Tibial nerve (tissue), 4 donors: ENCODE measurements around the gene TTC27.

ENCODE experiments used
- CTCF ChIP-seq, 5 experiments: fragments of 200-600 bp in 3 of 5; fragments of 450-650 bp in 2 of 5; sonication (generic) in 3 of 5; IDR thresholded peaks; one replicate each; pipeline ENCODE4 v1.5.1; 2016 to 2019; ENCODE audit warnings: antibody characterized with exemption in 5 of 5, mild to moderate bottlenecking in 3 of 5, moderate library complexity in 2 of 5
- EP300 ChIP-seq, 2 donors: sonication (generic); formaldehyde crosslinking; IDR thresholded peaks; one replicate each; pipeline ENCODE4 v1.6.1; 2017; ENCODE audit warnings: antibody characterized with exemption in 2 of 2, mild to moderate bottlenecking in 1 of 2
- POLR2A ChIP-seq, 2 donors: fragments of 450-650 bp; IDR thresholded peaks; one replicate each; pipeline ENCODE4 v1.6.1; 2017; ENCODE audit warnings: antibody characterized with exemption in 2 of 2, mild to moderate bottlenecking in 2 of 2, moderate library complexity in 2 of 2

GRCh38 chr2:32838949-32839348 is 211.1 kb downstream of the TTC27 start:
- TF ChIP-seq CTCF (IDR thresholded peaks at IDR 0.05) (no peak), POLR2A (IDR thresholded peaks at IDR 0.05) (no peak), EP300 (IDR thresholded peaks at IDR 0.05) (no peak)
